Transverse colon (tissue), 4 donors: ENCODE results near the gene CREBBP.

Source experiments
- CTCF ChIP-seq, 5 experiments: fragments of 200-600 bp in 3 of 5; fragments of 450-650 bp in 2 of 5; sonication (generic) in 3 of 5; IDR thresholded peaks; 1 replicate in 2 of 5; 2 replicates in 3 of 5; pipeline ENCODE4 v1.5.1; 2016 to 2017; ENCODE audit warnings: antibody characterized with exemption in 5 of 5, inconsistent platforms in 3 of 5, mild to moderate bottlenecking in 2 of 5, moderate library complexity in 1 of 5
- EP300 ChIP-seq: sonication (generic); formaldehyde crosslinking; IDR thresholded peaks from one replicate; pipeline ENCODE4 v1.6.1; 2017; ENCODE audit warnings: antibody characterized with exemption, low read depth
- POLR2A ChIP-seq: fragments of 450-650 bp; IDR thresholded peaks from one replicate; pipeline ENCODE4 v1.6.1; 2016; ENCODE audit warnings: antibody characterized with exemption, mild to moderate bottlenecking, moderate library complexity
- POLR2AphosphoS5 ChIP-seq, 3 donors: sonication (generic); formaldehyde crosslinking; IDR thresholded peaks; one replicate each; pipeline ENCODE4 v1.6.1; 2016; ENCODE audit warnings: antibody characterized with exemption in 3 of 3

- no peak for TF ChIP-seq CTCF (IDR thresholded peaks at IDR 0.05)
- no peak for TF ChIP-seq POLR2A
- no peak for TF ChIP-seq POLR2AphosphoS5 (IDR thresholded peaks at IDR 0.05)
- no peak for TF ChIP-seq EP300
These were observed 88.0 kb downstream of the CREBBP start for GRCh38 chr16:3792472-3793012.
